Nephron progenitor cell (in vitro differentiated cells): ENCODE measurements around the gene RNASEH2A.
"Not testable (repeated sequence)": the region's sequence is repeated elsewhere in the genome, so short reads cannot be mapped to it uniquely, and the experiment has no call there.

ENCODE experiments used
- DNase-seq: peaks from one replicate; pipeline ENCODE4 v3.0.0; 2021
- H3K27ac Mint-ChIP-seq: 2 replicates; pipeline ENCODE4 v1.8.0; 2021; ENCODE audit warnings: mild to moderate bottlenecking, moderate library complexity, mixed read lengths
- H3K27me3 Mint-ChIP-seq: 2 replicates; pipeline ENCODE4 v1.8.0; 2021; ENCODE audit warnings: mild to moderate bottlenecking, low read depth, mixed read lengths; ENCODE audit not compliant: poor library complexity
- H3K36me3 Mint-ChIP-seq: 2 replicates; pipeline ENCODE4 v1.8.0; 2021; ENCODE audit warnings: low read depth, mixed read lengths
- H3K4me1 Mint-ChIP-seq: 2 replicates; pipeline ENCODE4 v1.8.0; 2021; ENCODE audit warnings: mixed read lengths
- H3K4me3 Mint-ChIP-seq: 2 replicates; pipeline ENCODE4 v1.8.0; 2021; ENCODE audit warnings: mild to moderate bottlenecking, moderate library complexity, mixed read lengths
- H3K9me3 Mint-ChIP-seq: 2 replicates; pipeline ENCODE4 v1.8.0; 2021; ENCODE audit warnings: mild to moderate bottlenecking, moderate library complexity, mixed read lengths
- TF ChIP-seq, protein P1 (sequence below): fragments of 200-600 bp; sonication (generic); IDR thresholded peaks from 2 replicates; pipeline ENCODE4 v1.5.0; 2021; ENCODE audit warnings: antibody characterized with exemption

The RNASEH2A gene

DNA sequence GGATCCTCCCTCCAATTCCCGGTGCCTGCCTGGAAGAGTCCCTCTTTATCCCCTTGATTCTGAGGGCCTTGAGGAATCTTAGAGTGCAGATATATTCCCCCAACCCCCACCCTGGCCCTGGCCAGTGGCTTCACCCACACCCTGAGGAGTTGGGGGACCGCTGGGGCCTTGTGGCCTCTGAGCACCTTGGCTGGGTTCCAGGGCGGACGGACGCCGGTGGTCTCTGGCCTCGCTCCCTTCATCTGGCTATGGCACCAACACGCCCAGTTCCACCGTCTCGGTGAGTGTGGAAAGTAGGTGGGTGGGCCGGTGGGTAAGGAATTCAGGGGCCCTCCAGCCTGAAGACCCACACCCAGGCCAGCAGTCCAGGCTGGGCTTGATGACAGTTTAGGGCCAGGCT lies 36.9 kb downstream of the RNASEH2A start:
- TF ChIP-seq, protein P1, sequence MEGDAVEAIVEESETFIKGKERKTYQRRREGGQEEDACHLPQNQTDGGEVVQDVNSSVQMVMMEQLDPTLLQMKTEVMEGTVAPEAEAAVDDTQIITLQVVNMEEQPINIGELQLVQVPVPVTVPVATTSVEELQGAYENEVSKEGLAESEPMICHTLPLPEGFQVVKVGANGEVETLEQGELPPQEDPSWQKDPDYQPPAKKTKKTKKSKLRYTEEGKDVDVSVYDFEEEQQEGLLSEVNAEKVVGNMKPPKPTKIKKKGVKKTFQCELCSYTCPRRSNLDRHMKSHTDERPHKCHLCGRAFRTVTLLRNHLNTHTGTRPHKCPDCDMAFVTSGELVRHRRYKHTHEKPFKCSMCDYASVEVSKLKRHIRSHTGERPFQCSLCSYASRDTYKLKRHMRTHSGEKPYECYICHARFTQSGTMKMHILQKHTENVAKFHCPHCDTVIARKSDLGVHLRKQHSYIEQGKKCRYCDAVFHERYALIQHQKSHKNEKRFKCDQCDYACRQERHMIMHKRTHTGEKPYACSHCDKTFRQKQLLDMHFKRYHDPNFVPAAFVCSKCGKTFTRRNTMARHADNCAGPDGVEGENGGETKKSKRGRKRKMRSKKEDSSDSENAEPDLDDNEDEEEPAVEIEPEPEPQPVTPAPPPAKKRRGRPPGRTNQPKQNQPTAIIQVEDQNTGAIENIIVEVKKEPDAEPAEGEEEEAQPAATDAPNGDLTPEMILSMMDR: no peak
- H3K4me3 Mint-ChIP-seq: no peak overlapping the region
- H3K27me3 Mint-ChIP-seq: peaks cover 32% of the 10 kb centered on the region
- no peaks in the 10 kb centered on the region for H3K36me3 Mint-ChIP-seq
- peaks cover 57% of the 10 kb centered on the region for H3K4me1 Mint-ChIP-seq
- no peak overlapping the region for H3K27ac Mint-ChIP-seq
- DNase-seq: no peak
- H3K9me3 Mint-ChIP-seq: no peaks in the 10 kb centered on the region

DNA sequence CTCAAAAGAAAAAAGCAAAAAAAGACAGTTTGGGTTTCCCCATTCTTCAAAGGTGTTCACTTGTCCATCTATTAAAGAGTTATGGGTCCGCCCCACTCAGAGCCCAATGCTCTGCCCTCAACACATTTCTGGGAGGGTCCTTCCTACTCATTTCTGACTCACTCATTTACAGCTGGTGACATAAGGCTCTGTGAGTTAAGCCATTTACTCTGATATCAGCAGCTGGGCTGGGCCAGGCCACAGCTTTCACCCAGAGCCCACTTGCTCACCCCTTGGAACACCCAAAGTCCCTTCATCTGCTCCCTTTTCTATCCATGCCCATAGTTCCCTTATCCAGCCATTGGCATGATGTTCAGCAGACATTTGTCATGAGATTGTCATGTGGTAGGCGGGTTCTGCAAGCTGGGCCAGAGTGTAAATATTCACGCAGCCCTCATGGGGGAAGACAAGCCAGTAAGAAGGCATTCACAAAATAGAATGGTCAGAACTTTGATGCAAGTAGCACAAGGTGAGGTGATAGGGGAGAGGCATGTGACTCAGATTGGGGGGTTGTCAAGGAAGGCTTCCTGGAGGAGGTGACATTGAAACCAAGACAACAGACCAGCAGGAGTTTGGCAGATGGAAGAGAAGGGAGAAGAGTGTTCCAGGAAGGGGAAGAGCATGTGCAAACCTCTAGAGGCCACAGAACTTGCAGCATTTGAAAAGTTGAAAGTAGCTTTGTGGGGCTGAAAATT lies 37.8 kb downstream of the RNASEH2A start:
- H3K36me3 Mint-ChIP-seq: no peaks in the 10 kb centered on the region
- no peaks in the 10 kb centered on the region for H3K9me3 Mint-ChIP-seq
- TF ChIP-seq, protein P1: no peak
- DNase-seq: no peak
- H3K27me3 Mint-ChIP-seq: peaks cover 29% of the 10 kb centered on the region
- no peak overlapping the region for H3K27ac Mint-ChIP-seq
- peaks cover 54% of the 10 kb centered on the region for H3K4me1 Mint-ChIP-seq
- H3K4me3 Mint-ChIP-seq: no peak overlapping the region

DNA sequence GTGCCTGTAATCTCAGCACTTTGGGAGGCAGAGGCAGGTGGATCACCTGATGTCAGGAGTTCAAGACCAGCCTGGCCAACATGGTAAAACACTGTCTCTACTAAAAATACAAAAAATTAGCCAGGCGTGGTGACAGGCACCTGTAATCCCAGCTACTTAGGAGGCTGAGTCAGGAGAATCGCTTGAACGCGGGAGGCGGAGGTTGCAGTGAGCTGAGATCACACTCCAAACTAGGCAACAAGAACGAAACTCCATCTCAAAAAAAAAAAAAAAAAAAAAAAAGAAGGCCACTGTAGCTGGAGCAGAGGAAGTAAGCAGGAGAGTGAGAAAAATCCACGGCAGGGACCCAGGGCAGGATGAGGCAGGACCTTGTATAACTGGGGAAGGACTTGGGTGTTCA lies 40.2 kb downstream of the RNASEH2A start:
- Mint-ChIP-seq H3K27me3 (peaks cover 15% of the 10 kb centered on the region), H3K4me1 (peaks cover 31% of the 10 kb centered on the region)
- H3K9me3 Mint-ChIP-seq, DNase-seq, H3K4me3 Mint-ChIP-seq, H3K36me3 Mint-ChIP-seq, H3K27ac Mint-ChIP-seq: not testable (repeated sequence)

DNA sequence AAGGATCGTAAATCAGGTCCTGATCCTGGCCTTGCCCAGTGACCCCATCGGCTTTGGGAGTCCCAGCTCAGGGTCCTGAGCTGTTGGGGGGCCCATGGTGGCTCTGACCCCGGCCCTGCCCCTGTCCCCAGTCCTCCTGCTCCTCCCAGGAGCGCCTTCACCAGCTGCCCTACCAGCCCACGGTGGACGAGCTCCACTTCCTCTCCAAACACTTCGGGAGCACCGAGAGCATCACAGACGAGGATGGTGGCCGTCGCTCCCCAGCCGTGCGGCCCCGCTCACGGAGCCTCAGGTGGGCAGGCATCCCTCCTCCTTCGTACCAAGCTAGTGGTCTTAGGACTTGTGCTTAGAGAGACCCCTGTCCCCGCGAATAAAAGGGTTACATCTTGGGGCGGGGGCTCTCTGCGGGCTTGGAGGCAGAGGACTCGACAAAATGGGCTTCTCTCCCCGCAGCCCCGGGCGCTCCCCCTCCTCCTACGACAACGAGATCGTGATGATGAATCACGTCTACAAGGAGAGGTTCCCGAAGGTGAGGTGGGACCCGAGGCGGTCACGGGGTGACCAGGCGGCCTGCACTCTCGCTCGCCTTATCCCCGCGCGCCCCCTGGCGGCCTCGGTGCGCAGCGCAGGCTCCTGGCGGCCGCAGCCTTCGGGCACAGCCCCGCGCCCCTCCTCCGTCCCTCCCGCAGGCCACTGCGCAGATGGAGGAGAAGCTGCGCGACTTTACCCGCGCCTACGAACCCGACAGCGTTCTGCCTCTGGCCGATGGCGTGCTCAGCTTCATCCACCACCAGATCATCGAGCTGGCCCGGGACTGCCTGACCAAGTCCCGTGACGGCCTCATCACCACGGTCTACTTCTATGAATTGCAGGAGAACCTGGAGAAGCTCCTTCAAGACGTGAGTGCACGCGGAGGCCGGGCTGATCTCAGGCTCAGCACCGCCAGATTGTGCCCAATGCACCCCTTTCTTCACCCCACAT lies 41.1 kb downstream of the RNASEH2A start:
- TF ChIP-seq, protein P1: peak; percentile 99
- Mint-ChIP-seq H3K9me3 (no peaks in the 10 kb centered on the region), H3K27me3 (peaks cover 15% of the 10 kb centered on the region), H3K4me3 (peak overlapping the region; percentile 57), H3K27ac (no peak overlapping the region), H3K36me3 (no peaks in the 10 kb centered on the region), H3K4me1 (peaks cover 23% of the 10 kb centered on the region)
- DNase-seq: peak; percentile 99

DNA sequence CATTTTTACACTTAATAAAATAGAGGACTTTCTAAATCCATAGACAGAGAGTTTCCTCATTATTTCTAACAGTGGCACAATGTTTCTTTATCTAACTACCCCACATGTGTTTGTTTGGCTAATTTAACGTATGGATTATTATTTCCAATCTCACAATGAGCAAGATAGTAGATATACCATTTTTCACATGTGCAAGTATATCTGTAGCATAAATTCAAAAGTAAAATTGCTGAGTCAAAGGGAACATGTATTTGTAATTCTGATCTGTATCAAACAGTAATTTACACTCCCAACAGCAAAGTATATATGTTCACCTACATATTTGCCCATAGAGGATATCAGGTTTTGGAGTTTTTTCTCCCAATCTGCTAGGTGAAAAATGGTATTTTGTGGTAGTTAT lies 50.3 kb downstream of the RNASEH2A start:
- H3K36me3 Mint-ChIP-seq: peaks cover 32% of the 10 kb centered on the region
- H3K27ac Mint-ChIP-seq: no peak overlapping the region
- TF ChIP-seq, protein P1: no peak
- no peaks in the 10 kb centered on the region for H3K9me3 Mint-ChIP-seq
- H3K27me3 Mint-ChIP-seq: peaks cover 8% of the 10 kb centered on the region
- peaks cover 5% of the 10 kb centered on the region for H3K4me1 Mint-ChIP-seq
- H3K4me3 Mint-ChIP-seq: no peak overlapping the region
- no peak for DNase-seq
